H9 (cell line): ENCODE measurements around the gene ITGB1BP1. TPM values are rescaled to one million over a fixed set of nuclear protein-coding genes. Genes with fewer than 3 reads are reported as not detected.

Experiments used
- DNase-seq: peaks from one replicate; pipeline ENCODE4 v3.0.0-alpha.2; 2017
- H2AFZ ChIP-seq: one replicate; pipeline ENCODE4 v1.6.1; 2013; ENCODE audit warnings: mild to moderate bottlenecking, low read length, control low read depth, moderate library complexity
- H2AK5ac ChIP-seq: 2 replicates; pipeline ENCODE4 v1.6.1; 2013; ENCODE audit warnings: low read length, control low read depth, mixed read lengths; ENCODE audit not compliant: insufficient read length
- H2BK120ac ChIP-seq: one replicate; pipeline ENCODE4 v1.6.1; 2013; ENCODE audit warnings: low read depth, mild to moderate bottlenecking, low read length, control low read depth, inconsistent platforms; ENCODE audit not compliant: poor library complexity, severe bottlenecking
- H2BK12ac ChIP-seq: 2 replicates; pipeline ENCODE4 v1.6.1; 2013; ENCODE audit warnings: low read length, control low read depth, mixed read lengths, low read depth; ENCODE audit not compliant: insufficient read length
- H2BK15ac ChIP-seq: 2 replicates; pipeline ENCODE4 v1.6.1; 2013; ENCODE audit warnings: low read depth, low read length, control low read depth
- H2BK20ac ChIP-seq: one replicate; pipeline ENCODE4 v1.6.1; 2013; ENCODE audit warnings: low read depth, mild to moderate bottlenecking, low read length, control low read depth, inconsistent platforms; ENCODE audit not compliant: poor library complexity, severe bottlenecking
- H2BK5ac ChIP-seq: 2 replicates; pipeline ENCODE4 v1.6.1; 2013; ENCODE audit warnings: low read length, control low read depth, mixed read lengths; ENCODE audit not compliant: insufficient read length
- H3K14ac ChIP-seq: 2 replicates; pipeline ENCODE4 v1.6.1; 2013; ENCODE audit warnings: low read length, control low read depth; ENCODE audit not compliant: insufficient read depth
- H3K18ac ChIP-seq: 2 replicates; pipeline ENCODE4 v1.6.1; 2013; ENCODE audit warnings: low read depth, mild to moderate bottlenecking, mixed read lengths, low read length, control low read depth; ENCODE audit not compliant: insufficient read length
- H3K23ac ChIP-seq: 2 replicates; pipeline ENCODE4 v1.6.1; 2013; ENCODE audit warnings: low read length, control low read depth, mixed read lengths, low read depth; ENCODE audit not compliant: insufficient read length
- H3K23me2 ChIP-seq: 2 replicates; pipeline ENCODE4 v1.6.1; 2013; ENCODE audit warnings: low read depth, mild to moderate bottlenecking, mixed read lengths, low read length, control low read depth; ENCODE audit not compliant: insufficient read length, poor library complexity, severe bottlenecking
- H3K27ac ChIP-seq: 2 replicates; pipeline ENCODE4 v1.5.1; 2013; ENCODE audit warnings: low read length, control low read depth, mixed read lengths, low read depth; ENCODE audit not compliant: insufficient read length
- H3K27me3 ChIP-seq: 2 replicates; pipeline ENCODE4 v1.6.1; 2013; ENCODE audit warnings: low read length, control low read depth, inconsistent platforms; ENCODE audit not compliant: insufficient read depth
- H3K4ac ChIP-seq: 2 replicates; pipeline ENCODE4 v1.6.1; 2013; ENCODE audit warnings: low read depth, mild to moderate bottlenecking, control low read depth, inconsistent platforms, low read length, moderate library complexity
- H3K4me1 ChIP-seq: 2 replicates; pipeline ENCODE4 v1.6.1; 2013; ENCODE audit warnings: low read length, control low read depth, inconsistent platforms; ENCODE audit not compliant: insufficient read depth
- H3K4me2 ChIP-seq: 2 replicates; pipeline ENCODE4 v1.6.1; 2013; ENCODE audit warnings: low read length, control low read depth, mixed read lengths; ENCODE audit not compliant: insufficient read length, insufficient read depth
- H3K56ac ChIP-seq: 2 replicates; pipeline ENCODE4 v1.6.1; 2013; ENCODE audit warnings: low read depth, mild to moderate bottlenecking, mixed read lengths, low read length, control low read depth; ENCODE audit not compliant: insufficient read length
- H3K79me1 ChIP-seq: 2 replicates; pipeline ENCODE4 v1.6.1; 2013; ENCODE audit warnings: low read depth, mild to moderate bottlenecking, moderate library complexity, low read length, control low read depth, inconsistent platforms; ENCODE audit not compliant: insufficient read depth, poor library complexity, severe bottlenecking
- H3K79me2 ChIP-seq: 2 replicates; pipeline ENCODE4 v1.6.1; 2013; ENCODE audit warnings: low read length, control low read depth, inconsistent platforms; ENCODE audit not compliant: insufficient read depth
- H3K9ac ChIP-seq: 2 replicates; pipeline ENCODE4 v1.6.1; 2013; ENCODE audit warnings: low read length, control low read depth, mixed read lengths; ENCODE audit not compliant: insufficient read length; ENCODE audit errors: extremely low read depth
- H3K9me3 ChIP-seq: one replicate; pipeline ENCODE4 v1.6.1; 2013; ENCODE audit warnings: low read depth, low read length, inconsistent platforms; ENCODE audit not compliant: control insufficient read depth
- H3T11ph ChIP-seq: one replicate; pipeline ENCODE4 v1.6.1; 2013; ENCODE audit warnings: mild to moderate bottlenecking, low read length, control low read depth, inconsistent platforms
- H4K20me1 ChIP-seq: one replicate; pipeline ENCODE4 v1.6.1; 2013; ENCODE audit not compliant: control insufficient read depth, insufficient read length, insufficient read depth
- H4K5ac ChIP-seq: 2 replicates; pipeline ENCODE4 v1.6.1; 2013; ENCODE audit warnings: low read depth, mild to moderate bottlenecking, mixed read lengths, low read length, control low read depth; ENCODE audit not compliant: insufficient read length
- H4K8ac ChIP-seq: replicated peaks from 2 replicates; pipeline ENCODE4 v1.6.1; 2013; ENCODE audit warnings: low read length, control low read depth, mixed read lengths, low read depth; ENCODE audit not compliant: insufficient read length
- H4K91ac ChIP-seq: 2 replicates; pipeline ENCODE4 v1.6.1; 2013; ENCODE audit warnings: low read depth, mild to moderate bottlenecking, moderate library complexity, mixed read lengths, low read length, control low read depth; ENCODE audit not compliant: insufficient read length
- H3K27ac Mint-ChIP-seq, 3 experiments: 2 replicates in 2 of 3; 3 replicates in 1 of 3; pipeline ENCODE4 v1.8.0; 2020 to 2021; ENCODE audit warnings: mixed read lengths in 3 of 3, mild to moderate bottlenecking in 1 of 3, moderate library complexity in 1 of 3
- H3K27me3 Mint-ChIP-seq: 2 replicates; pipeline ENCODE4 v1.8.0; 2021; ENCODE audit warnings: low read depth, mild to moderate bottlenecking, moderate library complexity, mixed read lengths
- H3K36me3 Mint-ChIP-seq, 3 experiments: 2 replicates in 2 of 3; 3 replicates in 1 of 3; pipeline ENCODE4 v1.8.0; 2020 to 2021; ENCODE audit warnings: low read depth in 3 of 3, mixed read lengths in 3 of 3; ENCODE audit not compliant: insufficient read depth in 1 of 3
- H3K4me1 Mint-ChIP-seq, 2 experiments: 2 replicates each; pipeline ENCODE4 v1.8.0; 2020; ENCODE audit warnings: mixed read lengths in 2 of 2
- H3K4me3 Mint-ChIP-seq, 2 experiments: 2 replicates in 1 of 2; 3 replicates in 1 of 2; pipeline ENCODE4 v1.8.0; 2020 to 2021; ENCODE audit warnings: mild to moderate bottlenecking in 2 of 2, mixed read lengths in 2 of 2, moderate library complexity in 1 of 2
- H3K9me3 Mint-ChIP-seq, 2 experiments: 2 replicates in 1 of 2; 3 replicates in 1 of 2; pipeline ENCODE4 v1.8.0; 2020; ENCODE audit warnings: mild to moderate bottlenecking in 2 of 2, mixed read lengths in 2 of 2, moderate library complexity in 1 of 2
- WGBS: extraction: QIAGEN DNeasy Blood & Tissue Kit; methylation state at CpG from one replicate; pipeline ENCODE4 v1.1.7; 2013; ENCODE audit warnings: missing lambda C conversion rate, low lambda C conversion rate, mixed read lengths; ENCODE audit not compliant: insufficient read length; ENCODE audit errors: extremely low coverage; 5-methylcytosine and 5-hydroxymethylcytosine counted together
- total RNA-seq: library from RNA; stranded (reverse); gene quantifications from 2 replicates; pipeline ENCODE4 v1.2.1, GENCODE V29; 2021
- TF ChIP-seq, protein P1 (sequence below): fragments of 200-600 bp; sonication (generic); conservative IDR thresholded peaks from 3 replicates; pipeline ENCODE4 v1.8.0; 2021; ENCODE audit warnings: antibody characterized with exemption, mild to moderate bottlenecking

The ITGB1BP1 gene
- total RNA-seq, 1 experiment from 2014 or later = 38.7 TPM

DNA sequence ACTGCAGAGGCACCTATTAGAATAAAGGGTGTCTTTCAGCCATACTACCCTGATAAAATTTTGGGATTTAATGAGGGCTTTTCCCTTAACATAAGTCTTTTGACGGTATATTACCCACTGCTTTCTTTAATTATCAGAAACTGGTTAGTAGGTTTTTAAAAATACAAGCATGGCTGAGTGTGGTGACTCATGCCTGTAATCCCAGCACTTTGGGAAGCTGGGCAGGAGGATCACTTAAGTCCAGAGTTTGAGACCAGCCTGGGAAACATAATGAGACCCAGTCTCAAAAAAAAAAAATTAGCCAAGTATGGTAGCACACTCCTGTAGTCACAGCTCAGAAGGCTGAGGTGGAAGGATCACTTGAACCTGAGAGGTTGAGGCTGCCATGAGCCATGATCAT, 16.2 kb upstream of the ITGB1BP1 start:
- no peak overlapping the region for H3K56ac ChIP-seq
- H2AFZ ChIP-seq = no peak overlapping the region
- no peak overlapping the region for H4K91ac ChIP-seq
- Mint-ChIP-seq H3K9me3 (no peaks in the 10 kb centered on the region), H3K4me1 (no peaks in the 10 kb centered on the region), H3K4me3 (no peak overlapping the region), H3K27me3 (no peaks in the 10 kb centered on the region), H3K36me3 (peaks cover 34 to 70% (median 69%) of the 10 kb centered on the region in 3 experiments; a peak in 6 of 7 replicates), H3K27ac (no peak overlapping the region)
- DNase-seq = no peak
- no peaks in the 10 kb centered on the region for H3K79me1 ChIP-seq
- H3K27me3 ChIP-seq = no peaks in the 10 kb centered on the region
- H3K18ac ChIP-seq = no peak overlapping the region
- no peak overlapping the region for H3K23ac ChIP-seq
- no peak overlapping the region for H3K9ac ChIP-seq
- no peaks in the 10 kb centered on the region for H3K4me1 ChIP-seq
- no peak overlapping the region for H2BK12ac ChIP-seq
- no peaks in the 10 kb centered on the region for H3K79me2 ChIP-seq
- TF ChIP-seq, protein P1, sequence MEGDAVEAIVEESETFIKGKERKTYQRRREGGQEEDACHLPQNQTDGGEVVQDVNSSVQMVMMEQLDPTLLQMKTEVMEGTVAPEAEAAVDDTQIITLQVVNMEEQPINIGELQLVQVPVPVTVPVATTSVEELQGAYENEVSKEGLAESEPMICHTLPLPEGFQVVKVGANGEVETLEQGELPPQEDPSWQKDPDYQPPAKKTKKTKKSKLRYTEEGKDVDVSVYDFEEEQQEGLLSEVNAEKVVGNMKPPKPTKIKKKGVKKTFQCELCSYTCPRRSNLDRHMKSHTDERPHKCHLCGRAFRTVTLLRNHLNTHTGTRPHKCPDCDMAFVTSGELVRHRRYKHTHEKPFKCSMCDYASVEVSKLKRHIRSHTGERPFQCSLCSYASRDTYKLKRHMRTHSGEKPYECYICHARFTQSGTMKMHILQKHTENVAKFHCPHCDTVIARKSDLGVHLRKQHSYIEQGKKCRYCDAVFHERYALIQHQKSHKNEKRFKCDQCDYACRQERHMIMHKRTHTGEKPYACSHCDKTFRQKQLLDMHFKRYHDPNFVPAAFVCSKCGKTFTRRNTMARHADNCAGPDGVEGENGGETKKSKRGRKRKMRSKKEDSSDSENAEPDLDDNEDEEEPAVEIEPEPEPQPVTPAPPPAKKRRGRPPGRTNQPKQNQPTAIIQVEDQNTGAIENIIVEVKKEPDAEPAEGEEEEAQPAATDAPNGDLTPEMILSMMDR = no peak
- no peak overlapping the region for H3K4ac ChIP-seq
- H3K14ac ChIP-seq = no peak overlapping the region
- no peak overlapping the region for H3K4me2 ChIP-seq
- H3K27ac ChIP-seq = no peak overlapping the region
- no peak overlapping the region for H3T11ph ChIP-seq
- no peaks in the 10 kb centered on the region for H4K20me1 ChIP-seq
- H2BK5ac ChIP-seq = no peak overlapping the region
- H2BK15ac ChIP-seq = no peak overlapping the region
- no peaks in the 10 kb centered on the region for H3K9me3 ChIP-seq
- H2AK5ac ChIP-seq = no peak overlapping the region
- no peak overlapping the region for H4K5ac ChIP-seq
- H3K23me2 ChIP-seq = no peaks in the 10 kb centered on the region
- no peak overlapping the region for H2BK20ac ChIP-seq
- no CpG with 5 or more reads among the region's 1 CpG for WGBS
- H2BK120ac ChIP-seq = no peak overlapping the region
- H4K8ac ChIP-seq = no peak overlapping the region
